Type B pancreatic cell (in vitro differentiated cells): ENCODE data around the gene ANKS1B. TPM values are rescaled to one million over a fixed set of nuclear protein-coding genes. Genes with fewer than 3 reads are reported as not detected.

Experiments
- DNase-seq: peaks from one replicate; pipeline ENCODE4 v3.0.0; 2021; ENCODE audit warnings: mixed read lengths; ENCODE audit not compliant: unreplicated experiment; ENCODE audit errors: extremely low spot score
- H3K27ac Mint-ChIP-seq: 2 replicates; pipeline ENCODE4 v1.8.0; 2021; ENCODE audit warnings: mild to moderate bottlenecking, mixed read lengths
- H3K27me3 Mint-ChIP-seq: 2 replicates; pipeline ENCODE4 v1.8.0; 2021; ENCODE audit warnings: mixed read lengths
- H3K36me3 Mint-ChIP-seq: 2 replicates; pipeline ENCODE4 v1.8.0; 2021; ENCODE audit warnings: mixed read lengths
- H3K4me1 Mint-ChIP-seq: one replicate; pipeline ENCODE4 v1.8.0; 2021; ENCODE audit warnings: mixed read lengths; ENCODE audit not compliant: unreplicated experiment
- H3K4me3 Mint-ChIP-seq: 2 replicates; pipeline ENCODE4 v1.8.0; 2021; ENCODE audit warnings: mild to moderate bottlenecking, mixed read lengths
- H3K9me3 Mint-ChIP-seq: 2 replicates; pipeline ENCODE4 v1.8.0; 2021; ENCODE audit warnings: mixed read lengths
- total RNA-seq: library from RNA; stranded (reverse); gene quantifications from 2 replicates; pipeline ENCODE4 v1.2.1, GENCODE V29; 2021; ENCODE audit warnings: low replicate concordance
- TF ChIP-seq, protein P1 (sequence below): fragments of 200-600 bp; sonication (generic); conservative IDR thresholded peaks from 2 replicates; pipeline ENCODE4 v1.5.0; 2021; ENCODE audit warnings: antibody characterized with exemption, mild to moderate bottlenecking

ANKS1B gene
- total RNA-seq, 1 donor from 2014 or later, result 4.7 TPM

DNA sequence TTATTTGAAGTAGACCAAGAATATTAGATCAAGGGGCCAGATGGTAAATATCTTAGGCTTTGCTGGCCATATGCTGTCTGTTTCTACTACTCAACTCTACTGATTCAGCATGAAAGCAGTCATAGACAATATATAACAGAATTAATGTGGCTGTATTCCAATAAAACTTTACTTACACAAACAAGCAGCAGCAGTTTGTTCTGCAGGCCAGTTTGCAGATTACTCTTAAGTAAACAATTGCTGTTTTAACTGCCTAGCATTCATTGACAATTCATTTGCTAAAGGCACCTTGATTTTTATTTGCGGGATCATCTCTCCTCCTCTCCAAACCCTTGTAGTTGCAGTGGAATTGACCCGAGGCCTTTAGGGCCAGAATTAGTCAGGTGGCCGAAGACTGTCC is 431.3 kb downstream of the ANKS1B start:
- no peaks in the 10 kb centered on the region for H3K4me1 Mint-ChIP-seq
- no peaks in the 10 kb centered on the region for H3K27me3 Mint-ChIP-seq
- H3K4me3 Mint-ChIP-seq, result no peak overlapping the region
- no peak overlapping the region for H3K27ac Mint-ChIP-seq
- TF ChIP-seq, protein P1, sequence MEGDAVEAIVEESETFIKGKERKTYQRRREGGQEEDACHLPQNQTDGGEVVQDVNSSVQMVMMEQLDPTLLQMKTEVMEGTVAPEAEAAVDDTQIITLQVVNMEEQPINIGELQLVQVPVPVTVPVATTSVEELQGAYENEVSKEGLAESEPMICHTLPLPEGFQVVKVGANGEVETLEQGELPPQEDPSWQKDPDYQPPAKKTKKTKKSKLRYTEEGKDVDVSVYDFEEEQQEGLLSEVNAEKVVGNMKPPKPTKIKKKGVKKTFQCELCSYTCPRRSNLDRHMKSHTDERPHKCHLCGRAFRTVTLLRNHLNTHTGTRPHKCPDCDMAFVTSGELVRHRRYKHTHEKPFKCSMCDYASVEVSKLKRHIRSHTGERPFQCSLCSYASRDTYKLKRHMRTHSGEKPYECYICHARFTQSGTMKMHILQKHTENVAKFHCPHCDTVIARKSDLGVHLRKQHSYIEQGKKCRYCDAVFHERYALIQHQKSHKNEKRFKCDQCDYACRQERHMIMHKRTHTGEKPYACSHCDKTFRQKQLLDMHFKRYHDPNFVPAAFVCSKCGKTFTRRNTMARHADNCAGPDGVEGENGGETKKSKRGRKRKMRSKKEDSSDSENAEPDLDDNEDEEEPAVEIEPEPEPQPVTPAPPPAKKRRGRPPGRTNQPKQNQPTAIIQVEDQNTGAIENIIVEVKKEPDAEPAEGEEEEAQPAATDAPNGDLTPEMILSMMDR, result no peak
- no peak for DNase-seq
- no peaks in the 10 kb centered on the region for H3K36me3 Mint-ChIP-seq
- H3K9me3 Mint-ChIP-seq, result peaks cover 10% of the 10 kb centered on the region

DNA sequence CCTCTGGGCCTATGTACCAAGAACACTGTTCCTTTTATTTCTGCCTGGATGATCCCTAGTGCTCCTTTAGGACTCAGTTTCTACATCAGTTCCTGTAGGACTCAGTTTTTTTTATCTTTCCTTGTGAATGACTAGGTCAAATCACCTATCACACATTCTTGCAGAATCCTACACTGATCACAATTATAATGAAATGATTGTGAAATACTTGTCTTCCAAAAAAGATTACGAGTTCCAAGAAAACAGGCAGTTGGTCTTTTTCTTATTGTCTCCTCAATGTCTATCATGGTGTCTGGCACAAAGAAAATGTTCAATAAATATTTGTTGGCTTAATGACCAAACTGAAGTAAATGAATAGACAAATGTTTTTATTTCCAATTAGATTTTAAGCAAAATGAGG is 432.7 kb downstream of the ANKS1B start:
- Mint-ChIP-seq H3K36me3 (no peaks in the 10 kb centered on the region), H3K27ac (no peak overlapping the region), H3K9me3 (peaks cover 10% of the 10 kb centered on the region), H3K27me3 (no peaks in the 10 kb centered on the region), H3K4me1 (no peaks in the 10 kb centered on the region), H3K4me3 (no peak overlapping the region)
- TF ChIP-seq, protein P1, result no peak
- no peak for DNase-seq

DNA sequence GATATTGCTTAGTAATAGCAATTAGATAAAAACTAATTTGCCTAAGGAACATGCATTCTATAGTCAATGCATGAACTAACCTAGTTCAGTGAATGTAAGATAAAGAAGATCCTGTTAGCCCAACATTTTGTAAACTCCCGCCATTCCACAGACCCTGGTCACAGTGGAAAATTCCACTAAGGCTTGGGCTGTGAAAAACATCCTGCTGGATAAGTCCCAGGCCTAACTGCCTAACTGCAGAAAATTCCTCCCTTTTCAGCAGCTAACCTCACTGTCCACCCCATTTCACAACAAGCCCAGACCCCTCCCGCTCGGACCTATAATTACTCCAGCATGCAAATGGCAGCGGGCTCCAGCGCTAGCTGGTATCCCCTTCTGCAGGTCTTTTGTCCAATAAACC is 435.1 kb downstream of the ANKS1B start:
- no peaks in the 10 kb centered on the region for H3K4me1 Mint-ChIP-seq
- DNase-seq, result no peak
- H3K27me3 Mint-ChIP-seq, result no peaks in the 10 kb centered on the region
- H3K27ac Mint-ChIP-seq, result no peak overlapping the region
- H3K9me3 Mint-ChIP-seq, result no peaks in the 10 kb centered on the region
- TF ChIP-seq, protein P1, result no peak
- H3K36me3 Mint-ChIP-seq, result no peaks in the 10 kb centered on the region
- H3K4me3 Mint-ChIP-seq, result no peak overlapping the region

DNA sequence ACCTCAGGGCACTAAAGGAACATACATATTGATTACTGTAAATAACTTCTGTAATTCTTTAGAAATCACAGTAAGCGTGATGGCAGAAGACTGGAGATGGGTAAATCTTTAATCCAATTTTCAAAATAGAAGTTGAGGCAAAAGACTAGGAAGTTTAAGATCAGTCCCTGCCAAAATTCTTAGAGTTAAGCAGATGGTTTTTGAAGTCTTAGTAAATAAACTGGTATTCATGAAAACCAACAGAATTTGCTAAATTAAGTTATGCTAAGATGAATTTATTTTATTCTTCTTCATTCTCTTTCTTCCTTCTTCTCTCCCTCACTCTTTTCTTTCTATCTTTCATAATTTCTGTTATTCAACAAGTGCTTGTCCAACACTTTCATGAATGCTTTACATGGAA is 435.5 kb downstream of the ANKS1B start:
- no peaks in the 10 kb centered on the region for H3K9me3 Mint-ChIP-seq
- H3K27ac Mint-ChIP-seq, result no peak overlapping the region
- DNase-seq, result no peak
- TF ChIP-seq, protein P1, result no peak
- H3K27me3 Mint-ChIP-seq, result no peaks in the 10 kb centered on the region
- no peaks in the 10 kb centered on the region for H3K4me1 Mint-ChIP-seq
- H3K36me3 Mint-ChIP-seq, result no peaks in the 10 kb centered on the region
- H3K4me3 Mint-ChIP-seq, result no peak overlapping the region

DNA sequence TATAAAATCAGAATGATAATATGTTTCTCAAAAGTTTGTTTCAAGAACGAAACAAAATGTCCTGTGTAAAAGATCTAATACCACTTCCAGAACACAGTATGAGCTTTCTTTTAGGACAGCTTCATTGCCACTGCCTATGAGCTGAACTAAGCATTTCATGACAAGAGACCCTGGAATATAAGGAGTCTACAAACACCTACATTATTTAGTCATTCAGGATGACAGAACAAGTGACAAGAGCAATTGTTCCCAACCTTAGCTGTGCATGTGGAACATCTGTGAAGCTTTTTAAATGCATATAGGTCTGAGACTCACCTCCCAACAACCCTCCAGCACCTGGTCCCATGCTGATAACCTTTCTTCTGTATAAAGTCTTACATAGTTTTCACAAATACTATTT is 440.3 kb downstream of the ANKS1B start:
- TF ChIP-seq, protein P1, result no peak
- Mint-ChIP-seq H3K4me3 (no peak overlapping the region), H3K36me3 (no peaks in the 10 kb centered on the region), H3K27ac (no peak overlapping the region), H3K4me1 (no peaks in the 10 kb centered on the region), H3K9me3 (no peaks in the 10 kb centered on the region), H3K27me3 (no peaks in the 10 kb centered on the region)
- DNase-seq, result no peak

DNA sequence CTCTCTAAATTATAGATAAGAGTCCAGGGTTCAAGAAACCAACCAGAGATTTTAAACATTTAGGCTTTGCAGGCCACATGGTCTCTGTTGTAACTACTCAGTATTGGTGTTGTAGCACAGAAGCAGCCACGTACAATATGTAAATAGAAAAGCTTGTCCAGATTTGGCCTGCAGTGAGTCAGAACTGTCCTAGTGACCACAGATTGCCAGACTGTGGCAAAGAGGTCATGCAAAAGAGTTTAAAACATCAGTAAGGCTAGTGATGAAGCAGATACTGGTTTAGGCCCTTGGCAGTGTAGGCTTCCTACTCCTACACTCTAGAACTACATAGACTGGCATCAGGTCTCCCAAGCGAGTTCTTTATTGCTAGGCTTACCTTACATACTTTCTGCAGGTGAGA is 454.8 kb downstream of the ANKS1B start:
- TF ChIP-seq, protein P1, result no peak
- Mint-ChIP-seq H3K36me3 (no peaks in the 10 kb centered on the region), H3K4me1 (no peaks in the 10 kb centered on the region), H3K27ac (no peak overlapping the region), H3K4me3 (no peak overlapping the region), H3K9me3 (no peaks in the 10 kb centered on the region), H3K27me3 (no peaks in the 10 kb centered on the region)
- DNase-seq, result no peak
